ENCODE data around the gene BRSK2. TPM values are rescaled to one million over a fixed set of nuclear protein-coding genes. Genes with fewer than 3 reads are reported as not detected.

BRSK2 gene
- polyA plus RNA-seq, 1 of the 3 experiments (the other 2 are of a cell fraction): 0.64 TPM

DNA sequence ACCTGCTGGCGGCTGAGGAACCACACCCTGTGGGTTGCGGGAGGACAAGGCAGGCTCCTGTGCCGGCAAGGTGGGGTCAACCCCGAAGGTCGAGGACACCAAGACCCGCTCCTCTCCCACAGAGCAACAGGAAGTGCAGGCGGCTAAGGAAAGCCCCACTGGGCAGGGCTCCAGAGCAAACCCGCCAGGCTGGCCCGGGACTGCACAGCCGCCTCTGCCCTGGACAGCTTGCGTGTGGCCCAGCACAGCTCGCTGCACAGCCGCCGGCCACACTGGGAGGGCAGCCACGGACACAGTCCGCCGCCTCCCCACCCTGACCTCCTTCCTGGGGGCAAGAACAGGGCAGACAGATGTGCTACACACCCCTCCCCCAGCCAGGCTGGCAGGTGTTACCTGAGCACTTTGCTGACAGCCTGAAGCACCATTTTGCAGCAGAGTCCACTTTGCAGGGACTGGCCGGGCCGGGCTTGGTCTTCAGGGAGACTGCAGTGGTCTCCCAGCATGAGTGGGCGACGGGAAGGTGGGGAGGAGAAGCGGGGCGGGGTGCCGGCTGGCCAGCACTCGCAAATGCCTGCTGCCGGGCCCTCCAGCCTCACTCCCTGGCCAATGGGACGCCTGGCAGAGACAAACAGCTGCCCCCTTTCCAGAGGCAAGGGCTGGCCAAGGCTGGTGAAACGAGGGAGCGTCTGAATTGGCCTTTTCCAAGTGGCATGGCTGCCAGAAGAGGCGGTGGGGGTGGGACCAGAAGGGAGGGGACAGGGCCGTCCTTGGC, 96.5 kb downstream of the BRSK2 start, which contains the start of gene MOB2 (continued):
- TF ChIP-seq, protein P1, sequence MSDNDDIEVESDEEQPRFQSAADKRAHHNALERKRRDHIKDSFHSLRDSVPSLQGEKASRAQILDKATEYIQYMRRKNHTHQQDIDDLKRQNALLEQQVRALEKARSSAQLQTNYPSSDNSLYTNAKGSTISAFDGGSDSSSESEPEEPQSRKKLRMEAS (IDR thresholded peaks at IDR 0.05; ENCODE audit: low read depth): no peak
- no peak for TF ChIP-seq YY1 (IDR thresholded peaks at IDR 0.05; ENCODE audit: low read depth)
- no peak for TF ChIP-seq MXI1 (IDR thresholded peaks at IDR 0.05; ENCODE audit: low read depth, low read length)

- Histone ChIP-seq H3K4me2 (no peak overlapping the region), H3F3A (replicated peaks; ENCODE audit: insufficient read depth) (no peaks in the 10 kb centered on the region), H3K36me3 (replicated peaks in 1 of 2; ENCODE audit: control insufficient read depth in 1 of 2, insufficient read depth in 2 of 2, low read length in 1 of 2) (no peaks in the 10 kb centered on the region), H4K20me1 (ENCODE audit: insufficient read depth) (peaks cover 76% of the 10 kb centered on the region), H3K4me3 (ENCODE audit: low read depth in 2 of 2, low read length in 1 of 2) (no peak overlapping the region), H3K9me2 (no peaks in the 10 kb centered on the region), H3K27ac (ENCODE audit: low read depth in 2 of 2, low read length in 1 of 2) (peak overlapping the region in 1 of 2 experiments; percentile 35; a peak in 1 of 4 replicates), H3K9me3 (no peaks in the 10 kb centered on the region), H2AFZ (ENCODE audit: low read depth) (no peak overlapping the region), H3K27me3 (ENCODE audit: insufficient read depth) (no peaks in the 10 kb centered on the region), H3K4me1 (ENCODE audit: control insufficient read depth in 1 of 2, insufficient read depth in 2 of 2, low read depth in 1 of 2, low read length in 1 of 2) (peaks cover 0 to 37% of the 10 kb centered on the region in 2 experiments; a peak in 1 of 4 replicates), H3K79me2 (ENCODE audit: insufficient read depth) (peaks cover 37% of the 10 kb centered on the region), H3K9ac (no peak overlapping the region)
- DNase-seq: no peak
- ChIA-PET POLR2A (no interaction called here), CTCF (interaction anchor here (0.9 to 2.0 kb wide), 2 partner anchors 28 kb away, joined by 5 to 6 read pairs; no protein-coding TSS in a partner anchor)
- 100% methylated on average over 3 of the region's 21 CpGs for WGBS (ENCODE audit: low lambda C conversion rate)
- TF ChIP-seq RFX5 (IDR thresholded peaks at IDR 0.05; ENCODE audit: low read length) (no peak), GABPA (IDR thresholded peaks at IDR 0.05; ENCODE audit: low read depth) (no peak), EZH2phosphoT487 (IDR thresholded peaks at IDR 0.05; ENCODE audit: borderline replicate concordance, low read depth) (no peak), MXI1 (IDR thresholded peaks at IDR 0.05; ENCODE audit: low read depth, low read length) (no peak), NFIC (IDR thresholded peaks at IDR 0.05; ENCODE audit: borderline replicate concordance) (no peak), ELF1 (IDR thresholded peaks at IDR 0.05) (no peak), FOXJ3 (CRISPR knock-in tag; IDR thresholded peaks at IDR 0.05) (no peak), TCF12 (IDR thresholded peaks at IDR 0.05) (no peak), SMC3 (IDR thresholded peaks at IDR 0.05; ENCODE audit: low read depth, low read length) (no peak), RCOR1 (IDR thresholded peaks at IDR 0.05; ENCODE audit: low read length) (no peak), NRF1 (IDR thresholded peaks at IDR 0.05; ENCODE audit: low read depth, low read length) (no peak)
- TF ChIP-seq, protein P2, sequence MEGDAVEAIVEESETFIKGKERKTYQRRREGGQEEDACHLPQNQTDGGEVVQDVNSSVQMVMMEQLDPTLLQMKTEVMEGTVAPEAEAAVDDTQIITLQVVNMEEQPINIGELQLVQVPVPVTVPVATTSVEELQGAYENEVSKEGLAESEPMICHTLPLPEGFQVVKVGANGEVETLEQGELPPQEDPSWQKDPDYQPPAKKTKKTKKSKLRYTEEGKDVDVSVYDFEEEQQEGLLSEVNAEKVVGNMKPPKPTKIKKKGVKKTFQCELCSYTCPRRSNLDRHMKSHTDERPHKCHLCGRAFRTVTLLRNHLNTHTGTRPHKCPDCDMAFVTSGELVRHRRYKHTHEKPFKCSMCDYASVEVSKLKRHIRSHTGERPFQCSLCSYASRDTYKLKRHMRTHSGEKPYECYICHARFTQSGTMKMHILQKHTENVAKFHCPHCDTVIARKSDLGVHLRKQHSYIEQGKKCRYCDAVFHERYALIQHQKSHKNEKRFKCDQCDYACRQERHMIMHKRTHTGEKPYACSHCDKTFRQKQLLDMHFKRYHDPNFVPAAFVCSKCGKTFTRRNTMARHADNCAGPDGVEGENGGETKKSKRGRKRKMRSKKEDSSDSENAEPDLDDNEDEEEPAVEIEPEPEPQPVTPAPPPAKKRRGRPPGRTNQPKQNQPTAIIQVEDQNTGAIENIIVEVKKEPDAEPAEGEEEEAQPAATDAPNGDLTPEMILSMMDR (IDR thresholded peaks at IDR 0.05): no peak
- TF ChIP-seq, protein P3, sequence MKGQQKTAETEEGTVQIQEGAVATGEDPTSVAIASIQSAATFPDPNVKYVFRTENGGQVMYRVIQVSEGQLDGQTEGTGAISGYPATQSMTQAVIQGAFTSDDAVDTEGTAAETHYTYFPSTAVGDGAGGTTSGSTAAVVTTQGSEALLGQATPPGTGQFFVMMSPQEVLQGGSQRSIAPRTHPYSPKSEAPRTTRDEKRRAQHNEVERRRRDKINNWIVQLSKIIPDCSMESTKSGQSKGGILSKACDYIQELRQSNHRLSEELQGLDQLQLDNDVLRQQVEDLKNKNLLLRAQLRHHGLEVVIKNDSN (IDR thresholded peaks at IDR 0.05; ENCODE audit: borderline replicate concordance, low read depth): no peak
Measured at GRCh38 chr11:1487091-1487850, 97.5 kb downstream of the BRSK2 start.
